GM12892 (cell line): Measurements from ENCODE around the gene B3GALT4.

Experiments used
- POLR2A ChIP-seq: IDR thresholded peaks from 2 replicates; pipeline ENCODE4 v1.6.1; 2011; ENCODE audit warnings: low read depth, low read length, control low read depth
- POLR2AphosphoS5 ChIP-seq: IDR thresholded peaks from 2 replicates; pipeline ENCODE4 v1.6.1; 2011; ENCODE audit warnings: low read depth, low read length, control low read depth

DNA sequence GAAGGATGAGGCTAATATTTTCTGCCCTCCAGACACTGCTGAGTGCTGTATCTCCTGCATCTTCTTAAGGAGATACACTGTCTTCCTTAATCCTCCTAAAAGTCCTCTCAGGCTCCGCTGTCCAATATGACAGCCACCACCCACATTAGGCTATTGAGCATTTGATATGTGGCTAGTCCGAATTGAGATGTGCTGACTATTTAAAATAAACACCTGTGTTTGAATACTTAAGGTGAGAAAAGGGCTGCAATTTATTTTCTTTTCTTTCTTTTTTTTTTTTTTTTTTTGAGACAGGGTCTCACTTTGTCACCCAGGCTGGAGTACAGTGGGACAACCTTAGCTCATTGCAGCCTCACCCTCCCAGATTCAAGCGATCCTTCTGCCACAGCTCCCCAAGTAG is 25.0 kb downstream of the B3GALT4 start:
- no peak for TF ChIP-seq POLR2AphosphoS5
- no peak for TF ChIP-seq POLR2A
